ENCODE measurements around the gene MACROH2A1. TPM values are rescaled to one million over a fixed set of nuclear protein-coding genes. Genes with fewer than 3 reads are reported as not detected.

MACROH2A1 gene
- 169 and 283 TPM in 2 replicates for total RNA-seq

DNA sequence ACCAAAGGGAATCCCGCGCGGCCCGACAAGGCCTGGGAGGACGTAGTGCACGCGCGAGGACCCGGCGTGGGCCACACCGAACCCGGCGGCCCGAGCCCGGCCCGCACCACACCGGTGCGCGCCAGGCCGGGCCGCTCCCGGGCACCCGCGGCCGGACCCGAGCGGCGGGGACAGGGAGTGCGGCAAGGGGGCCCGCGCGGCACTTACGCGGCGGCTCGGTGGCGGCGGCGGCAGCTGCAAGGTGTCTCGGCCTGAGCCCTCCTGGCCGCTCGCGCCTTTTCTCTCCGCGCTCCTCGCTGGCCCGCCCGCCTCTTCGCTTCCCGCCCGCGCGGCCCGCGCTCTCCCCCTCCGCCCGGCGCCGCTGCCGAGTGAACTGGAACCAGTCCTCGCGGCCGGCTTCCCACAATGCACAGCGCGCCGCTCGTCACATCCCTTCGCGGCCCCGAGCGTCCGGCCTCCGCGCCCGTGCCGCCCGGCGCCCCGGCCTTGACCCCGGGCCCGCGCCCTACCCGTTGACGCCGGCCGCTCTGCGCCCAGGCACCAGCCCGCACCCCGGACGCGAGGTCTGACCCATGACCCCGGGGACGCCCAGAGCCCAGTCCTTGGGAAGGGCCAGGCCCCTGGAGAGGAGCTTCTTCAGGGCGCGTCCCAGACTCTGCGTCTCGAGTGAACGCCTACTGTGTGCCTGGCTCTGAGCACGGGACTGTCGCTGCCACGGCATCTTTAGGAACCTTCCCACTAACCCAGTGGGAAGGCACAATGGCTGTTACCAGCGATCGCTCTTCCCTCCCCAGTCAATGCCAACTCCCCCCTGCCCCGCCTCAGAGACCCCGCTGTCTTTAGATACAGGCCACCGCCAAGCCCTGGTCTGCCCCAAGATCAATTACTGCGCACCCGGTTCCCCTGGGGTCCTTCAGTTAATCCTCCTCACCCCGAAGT lies at the start of gene MACROH2A1:
Gene MACROH2A1 (minus strand): TSS at position 377 of the 939 bp plus-strand sequence. CDS start 10,138 bp downstream, outside the sequence.

DNA sequence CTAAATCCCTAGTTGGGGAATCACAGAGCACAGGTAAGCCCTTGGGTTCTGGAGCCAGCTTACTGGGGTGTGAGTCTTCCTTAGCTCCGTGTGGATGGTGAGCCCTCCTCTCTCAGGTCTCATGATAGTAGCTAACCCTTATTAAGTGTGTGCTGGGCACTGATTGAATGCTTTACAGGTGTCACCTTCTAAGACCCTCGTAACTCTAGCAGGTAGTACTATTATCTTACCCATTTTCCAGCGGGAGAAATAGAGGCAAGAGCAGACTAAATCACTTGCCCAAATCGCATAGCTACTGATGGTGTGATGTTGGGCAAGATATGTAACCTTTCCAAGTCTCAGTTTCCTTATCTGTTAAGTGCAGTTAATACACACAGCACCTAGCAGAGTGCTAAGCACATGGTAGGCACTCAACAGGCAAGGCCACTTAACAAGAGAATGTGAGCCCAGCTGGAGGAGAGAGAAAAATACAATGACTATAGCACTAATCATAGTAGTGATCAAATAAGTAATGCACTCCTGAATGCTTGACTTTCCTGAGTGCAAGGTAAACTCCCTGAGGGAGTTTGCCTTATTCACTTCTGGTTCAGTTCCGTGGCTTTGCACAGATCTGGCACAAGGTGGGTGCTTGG lies 48.4 kb upstream of the MACROH2A1 start, which contains the start of gene DCANP1:
Gene DCANP1 (minus strand): TSS at position 51 of the 632 bp plus-strand sequence. CDS start 240 bp downstream, outside the sequence.

Other genes starting within 250 kb of the MACROH2A1 start
- not detected in 2 replicates for gene DCANP1, start 48.1 kb upstream of the MACROH2A1 start, total RNA-seq
- gene TIFAB, start 53.1 kb upstream of the MACROH2A1 start, total RNA-seq: not detected in 2 replicates
- gene NEUROG1, start 136.7 kb upstream of the MACROH2A1 start, total RNA-seq: not detected in 2 replicates
- gene CXCL14, start 179.8 kb upstream of the MACROH2A1 start, total RNA-seq: not detected in 2 replicates

Data from epithelial cell of umbilical artery (primary cell).